ENCODE measurements around the gene MACROD2.

MACROD2 gene

GRCh38 chr20:14732343-14732742, 737.0 kb downstream of the MACROD2 start:
- no peak for TF ChIP-seq SIN3A (IDR thresholded peaks at IDR 0.05; ENCODE audit: borderline replicate concordance, insufficient read depth, low read length)
- no peak for TF ChIP-seq TAF1 (IDR thresholded peaks at IDR 0.05; ENCODE audit: borderline replicate concordance, insufficient read depth, low read length)
- TF ChIP-seq, protein P1, sequence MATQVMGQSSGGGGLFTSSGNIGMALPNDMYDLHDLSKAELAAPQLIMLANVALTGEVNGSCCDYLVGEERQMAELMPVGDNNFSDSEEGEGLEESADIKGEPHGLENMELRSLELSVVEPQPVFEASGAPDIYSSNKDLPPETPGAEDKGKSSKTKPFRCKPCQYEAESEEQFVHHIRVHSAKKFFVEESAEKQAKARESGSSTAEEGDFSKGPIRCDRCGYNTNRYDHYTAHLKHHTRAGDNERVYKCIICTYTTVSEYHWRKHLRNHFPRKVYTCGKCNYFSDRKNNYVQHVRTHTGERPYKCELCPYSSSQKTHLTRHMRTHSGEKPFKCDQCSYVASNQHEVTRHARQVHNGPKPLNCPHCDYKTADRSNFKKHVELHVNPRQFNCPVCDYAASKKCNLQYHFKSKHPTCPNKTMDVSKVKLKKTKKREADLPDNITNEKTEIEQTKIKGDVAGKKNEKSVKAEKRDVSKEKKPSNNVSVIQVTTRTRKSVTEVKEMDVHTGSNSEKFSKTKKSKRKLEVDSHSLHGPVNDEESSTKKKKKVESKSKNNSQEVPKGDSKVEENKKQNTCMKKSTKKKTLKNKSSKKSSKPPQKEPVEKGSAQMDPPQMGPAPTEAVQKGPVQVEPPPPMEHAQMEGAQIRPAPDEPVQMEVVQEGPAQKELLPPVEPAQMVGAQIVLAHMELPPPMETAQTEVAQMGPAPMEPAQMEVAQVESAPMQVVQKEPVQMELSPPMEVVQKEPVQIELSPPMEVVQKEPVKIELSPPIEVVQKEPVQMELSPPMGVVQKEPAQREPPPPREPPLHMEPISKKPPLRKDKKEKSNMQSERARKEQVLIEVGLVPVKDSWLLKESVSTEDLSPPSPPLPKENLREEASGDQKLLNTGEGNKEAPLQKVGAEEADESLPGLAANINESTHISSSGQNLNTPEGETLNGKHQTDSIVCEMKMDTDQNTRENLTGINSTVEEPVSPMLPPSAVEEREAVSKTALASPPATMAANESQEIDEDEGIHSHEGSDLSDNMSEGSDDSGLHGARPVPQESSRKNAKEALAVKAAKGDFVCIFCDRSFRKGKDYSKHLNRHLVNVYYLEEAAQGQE (IDR thresholded peaks at IDR 0.05; ENCODE audit: insufficient read depth in 1 of 2, low read depth in 2 of 2, low read length in 2 of 2), result no peak
- TF ChIP-seq FOXP2 (optimal IDR thresholded peaks at IDR 0.05; ENCODE audit: borderline replicate concordance, extremely low read depth, extremely low read length, insufficient read depth), result no peak
- no peak for TF ChIP-seq POLR2AphosphoS5 (IDR thresholded peaks at IDR 0.05; ENCODE audit: low read depth, low read length)

- TF ChIP-seq SIN3A (IDR thresholded peaks at IDR 0.05; ENCODE audit: borderline replicate concordance, insufficient read depth, low read length), result no peak
- no peak for TF ChIP-seq TAF1 (IDR thresholded peaks at IDR 0.05; ENCODE audit: borderline replicate concordance, insufficient read depth, low read length)
- no peak for TF ChIP-seq FOXP2 (optimal IDR thresholded peaks at IDR 0.05; ENCODE audit: borderline replicate concordance, extremely low read depth, extremely low read length, insufficient read depth)
- no peak for TF ChIP-seq POLR2AphosphoS5 (IDR thresholded peaks at IDR 0.05; ENCODE audit: low read depth, low read length)
- TF ChIP-seq, protein P1 (IDR thresholded peaks at IDR 0.05; ENCODE audit: insufficient read depth in 1 of 2, low read depth in 2 of 2, low read length in 2 of 2), result no peak
Observed at GRCh38 chr20:14732996-14733395, 737.7 kb downstream of the MACROD2 start.

- TF ChIP-seq FOXP2 (optimal IDR thresholded peaks at IDR 0.05; ENCODE audit: borderline replicate concordance, extremely low read depth, extremely low read length, insufficient read depth), result no peak
- no peak for TF ChIP-seq SIN3A (IDR thresholded peaks at IDR 0.05; ENCODE audit: borderline replicate concordance, insufficient read depth, low read length)
- no peak for TF ChIP-seq TAF1 (IDR thresholded peaks at IDR 0.05; ENCODE audit: borderline replicate concordance, insufficient read depth, low read length)
- TF ChIP-seq, protein P1 (IDR thresholded peaks at IDR 0.05; ENCODE audit: insufficient read depth in 1 of 2, low read depth in 2 of 2, low read length in 2 of 2), result no peak
- no peak for TF ChIP-seq POLR2AphosphoS5 (IDR thresholded peaks at IDR 0.05; ENCODE audit: low read depth, low read length)
Observed at GRCh38 chr20:14740380-14740779, 745.1 kb downstream of the MACROD2 start.

- TF ChIP-seq POLR2AphosphoS5 (IDR thresholded peaks at IDR 0.05; ENCODE audit: low read depth, low read length) (no peak), SIN3A (IDR thresholded peaks at IDR 0.05; ENCODE audit: borderline replicate concordance, insufficient read depth, low read length) (no peak), FOXP2 (optimal IDR thresholded peaks at IDR 0.05; ENCODE audit: borderline replicate concordance, extremely low read depth, extremely low read length, insufficient read depth) (no peak), TAF1 (IDR thresholded peaks at IDR 0.05; ENCODE audit: borderline replicate concordance, insufficient read depth, low read length) (no peak)
- TF ChIP-seq, protein P1 (IDR thresholded peaks at IDR 0.05; ENCODE audit: insufficient read depth in 1 of 2, low read depth in 2 of 2, low read length in 2 of 2), result no peak
Observed at GRCh38 chr20:14741616-14742015, 746.3 kb downstream of the MACROD2 start.

DNA sequence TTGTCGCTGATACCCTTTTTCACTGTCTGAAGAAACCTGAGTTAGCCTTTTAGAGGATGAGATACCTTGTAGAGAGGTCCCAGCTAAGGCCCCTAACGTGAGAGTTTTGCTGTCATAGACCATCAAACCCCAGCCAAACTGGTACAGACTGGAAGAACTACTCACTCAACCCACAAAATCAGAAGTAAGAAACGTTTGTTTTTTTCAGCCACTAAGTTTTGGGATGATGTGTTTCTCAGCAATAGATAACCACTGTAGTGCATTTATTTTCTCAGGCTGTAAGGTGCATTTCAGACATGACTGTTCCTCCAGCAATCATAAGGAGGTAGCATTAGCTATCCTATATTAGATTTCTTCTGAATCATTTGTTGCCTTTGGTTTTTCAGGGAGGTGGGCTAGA, 749.4 kb downstream of the MACROD2 start:
- TF ChIP-seq FOXP2 (optimal IDR thresholded peaks at IDR 0.05; ENCODE audit: borderline replicate concordance, extremely low read depth, extremely low read length, insufficient read depth), result no peak
- TF ChIP-seq TAF1 (IDR thresholded peaks at IDR 0.05; ENCODE audit: borderline replicate concordance, insufficient read depth, low read length), result no peak
- TF ChIP-seq POLR2AphosphoS5 (IDR thresholded peaks at IDR 0.05; ENCODE audit: low read depth, low read length), result no peak
- TF ChIP-seq, protein P1 (IDR thresholded peaks at IDR 0.05; ENCODE audit: insufficient read depth in 1 of 2, low read depth in 2 of 2, low read length in 2 of 2), result no peak
- no peak for TF ChIP-seq SIN3A (IDR thresholded peaks at IDR 0.05; ENCODE audit: borderline replicate concordance, insufficient read depth, low read length)
